Smooth muscle cell (in vitro differentiated cells): ENCODE results near the gene DNMT3L. TPM values are rescaled to one million over a fixed set of nuclear protein-coding genes. Genes with fewer than 3 reads are reported as not detected.

Experiments used
- DNase-seq: peaks from one replicate; lab custom pipeline; 2025; ENCODE audit not compliant: unreplicated experiment; lab: John Stamatoyannopoulos, UW
- H2AFZ ChIP-seq: fragments of 200-600 bp; sonication (generic); 2 replicates; pipeline ENCODE4 v1.6.0; 2016; ENCODE audit warnings: antibody characterized with exemption, low read depth, mild to moderate bottlenecking
- H3F3A ChIP-seq: fragments of 200-600 bp; sonication (generic); 2 replicates; pipeline ENCODE4 v1.6.0; 2017; ENCODE audit warnings: antibody characterized with exemption, low read depth
- H3K27ac ChIP-seq: fragments of 200-600 bp; sonication (generic); 2 replicates; pipeline ENCODE4 v1.5.1; 2016; ENCODE audit warnings: low read depth, mild to moderate bottlenecking
- H3K27me3 ChIP-seq: fragments of 200-600 bp; sonication (generic); 2 replicates; pipeline ENCODE4 v1.6.1; 2016; ENCODE audit warnings: low read depth, mild to moderate bottlenecking
- H3K36me3 ChIP-seq: fragments of 200-600 bp; sonication (generic); 2 replicates; pipeline ENCODE4 v1.5.1; 2016; ENCODE audit warnings: low read depth
- H3K4me1 ChIP-seq: fragments of 200-600 bp; sonication (generic); 2 replicates; pipeline ENCODE4 v1.5.1; 2016; ENCODE audit warnings: low read depth
- H3K4me2 ChIP-seq: fragments of 200-600 bp; sonication (generic); 2 replicates; pipeline ENCODE4 v1.6.0; 2016; ENCODE audit warnings: mild to moderate bottlenecking
- H3K4me3 ChIP-seq: fragments of 200-600 bp; sonication (generic); 2 replicates; pipeline ENCODE4 v1.5.1; 2016; ENCODE audit warnings: mild to moderate bottlenecking
- H3K79me2 ChIP-seq: fragments of 200-600 bp; sonication (generic); 2 replicates; pipeline ENCODE4 v1.6.0; 2016; ENCODE audit warnings: low read depth, mild to moderate bottlenecking
- H3K9ac ChIP-seq: fragments of 200-600 bp; sonication (generic); 2 replicates; pipeline ENCODE4 v1.6.0; 2016; ENCODE audit warnings: low read depth
- H3K9me3 ChIP-seq: fragments of 200-600 bp; sonication (generic); replicated peaks from 2 replicates; pipeline ENCODE4 v1.5.1; 2016; ENCODE audit warnings: low read depth
- H4K20me1 ChIP-seq: fragments of 200-600 bp; sonication (generic); 2 replicates; pipeline ENCODE4 v1.6.0; 2016; ENCODE audit warnings: low read depth
- CTCF ChIP-seq: fragments of 200-600 bp; sonication (generic); IDR thresholded peaks from 2 replicates; pipeline ENCODE4 v1.5.1; 2017; ENCODE audit warnings: borderline replicate concordance, mild to moderate bottlenecking, antibody characterized with exemption; ENCODE audit not compliant: insufficient read depth, poor library complexity, severe bottlenecking
- WGBS: methylation state at CpG from one replicate; pipeline ENCODE4 v1.1.7; 2016; ENCODE audit warnings: low lambda C conversion rate; 5-methylcytosine and 5-hydroxymethylcytosine counted together
- polyA plus RNA-seq: library from polyadenylated mRNA; unstranded; fragments of >200 nt; fragmentation: Nextera tagmentation; extraction: Ambion mirVana; gene quantifications from 2 replicates; pipeline ENCODE4 v1.2.1, GENCODE V29; 2016
- total RNA-seq: library from RNA; depleted of rRNA; stranded (reverse); fragments of >200 nt; gene quantifications from 2 replicates; pipeline ENCODE4 v1.2.3, GENCODE V29; 2014

DNMT3L gene
- total and polyA plus RNA-seq, 2 experiments from 2014 or later: not detected

- Histone ChIP-seq H3K36me3 (no peaks in the 10 kb centered on the region), H4K20me1 (no peaks in the 10 kb centered on the region), H2AFZ (no peak overlapping the region), H3K9ac (no peak overlapping the region), H3K79me2 (no peaks in the 10 kb centered on the region), H3K4me1 (no peaks in the 10 kb centered on the region), H3K27ac (no peak overlapping the region), H3F3A (no peaks in the 10 kb centered on the region), H3K9me3 (no peaks in the 10 kb centered on the region), H3K4me2 (no peak overlapping the region), H3K4me3 (no peak overlapping the region), H3K27me3 (no peaks in the 10 kb centered on the region)
- no peak for TF ChIP-seq CTCF
- WGBS: 92% methylated on average over 32 of the region's 33 CpGs
- no peak for DNase-seq
These were observed 29.6 kb upstream of the DNMT3L start for GRCh38 chr21:44291078-44291935.

- 90% methylated on average over 16 of the region's 16 CpGs for WGBS
- no peaks in the 10 kb centered on the region for H3K27me3 ChIP-seq
- H3K4me2 ChIP-seq: no peak overlapping the region
- H4K20me1 ChIP-seq: no peaks in the 10 kb centered on the region
- no peak overlapping the region for H3K9ac ChIP-seq
- no peak overlapping the region for H2AFZ ChIP-seq
- DNase-seq: no peak
- H3K4me3 ChIP-seq: no peak overlapping the region
- no peak overlapping the region for H3K27ac ChIP-seq
- H3F3A ChIP-seq: no peaks in the 10 kb centered on the region
- H3K9me3 ChIP-seq: no peaks in the 10 kb centered on the region
- no peaks in the 10 kb centered on the region for H3K79me2 ChIP-seq
- H3K36me3 ChIP-seq: no peaks in the 10 kb centered on the region
- TF ChIP-seq CTCF: no peak
- no peaks in the 10 kb centered on the region for H3K4me1 ChIP-seq
These were observed 28.8 kb upstream of the DNMT3L start for GRCh38 chr21:44290327-44291077.

- Histone ChIP-seq H3K4me1 (no peaks in the 10 kb centered on the region), H2AFZ (no peak overlapping the region), H3K9me3 (no peaks in the 10 kb centered on the region), H3K27ac (no peak overlapping the region), H3K79me2 (no peaks in the 10 kb centered on the region), H3K4me3 (no peak overlapping the region), H3K9ac (no peak overlapping the region), H3K4me2 (no peak overlapping the region), H3K27me3 (no peaks in the 10 kb centered on the region), H3F3A (no peaks in the 10 kb centered on the region), H4K20me1 (no peaks in the 10 kb centered on the region), H3K36me3 (no peaks in the 10 kb centered on the region)
- 84% methylated on average over 24 of the region's 24 CpGs for WGBS
- DNase-seq: no peak
- no peak for TF ChIP-seq CTCF
These were observed 27.8 kb upstream of the DNMT3L start for GRCh38 chr21:44289381-44290010.
